ENCODE data around the gene STX7.

DNA sequence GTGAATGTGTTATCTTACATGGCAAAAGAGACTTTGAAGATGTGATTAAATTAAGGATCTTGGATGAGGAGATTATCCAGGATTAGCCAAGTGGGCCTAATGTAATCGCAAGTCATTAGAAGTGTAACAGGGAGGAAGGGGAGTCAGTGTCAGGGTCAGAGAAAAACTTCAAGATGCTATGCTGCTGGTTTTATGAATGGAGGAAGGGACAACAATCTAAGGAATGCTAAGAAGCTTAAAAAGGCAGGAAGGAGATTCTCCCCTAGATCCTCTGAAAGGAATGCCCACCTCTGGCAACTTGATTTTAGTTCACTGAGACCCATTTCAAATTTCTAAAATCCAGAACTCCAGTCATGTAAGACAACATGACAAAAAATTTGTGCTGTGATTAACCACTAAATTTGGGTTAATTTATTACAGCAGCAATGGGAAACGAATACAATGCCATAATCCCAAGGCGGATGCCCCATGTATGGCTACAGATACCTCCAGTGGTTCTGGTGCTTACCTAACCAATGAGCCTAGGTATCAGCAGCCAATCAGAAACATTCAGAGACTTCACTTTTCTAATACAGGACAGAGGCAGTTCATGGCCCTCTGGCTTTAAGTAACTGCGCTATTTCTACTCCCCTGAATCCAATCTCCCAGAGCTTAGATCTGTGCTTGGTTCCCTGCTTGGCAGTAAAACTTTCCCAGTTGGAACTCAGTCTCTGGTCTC is 36.0 kb upstream of the STX7 start:
- TF ChIP-seq EZH2 (IDR thresholded peaks at IDR 0.05; ENCODE audit: borderline replicate concordance, low read depth, low read length, severe bottlenecking) (no peak), MYC (IDR thresholded peaks at IDR 0.05; ENCODE audit: low read depth, low read length) (no peak)

All from endothelial cell of umbilical vein (primary cell).